ENCODE results near the gene MANEAL. TPM values are rescaled to one million over a fixed set of nuclear protein-coding genes. Genes with fewer than 3 reads are reported as not detected.

MANEAL gene
- total RNA-seq, 1 experiment from 2014 or later = 22.7 TPM

DNA sequence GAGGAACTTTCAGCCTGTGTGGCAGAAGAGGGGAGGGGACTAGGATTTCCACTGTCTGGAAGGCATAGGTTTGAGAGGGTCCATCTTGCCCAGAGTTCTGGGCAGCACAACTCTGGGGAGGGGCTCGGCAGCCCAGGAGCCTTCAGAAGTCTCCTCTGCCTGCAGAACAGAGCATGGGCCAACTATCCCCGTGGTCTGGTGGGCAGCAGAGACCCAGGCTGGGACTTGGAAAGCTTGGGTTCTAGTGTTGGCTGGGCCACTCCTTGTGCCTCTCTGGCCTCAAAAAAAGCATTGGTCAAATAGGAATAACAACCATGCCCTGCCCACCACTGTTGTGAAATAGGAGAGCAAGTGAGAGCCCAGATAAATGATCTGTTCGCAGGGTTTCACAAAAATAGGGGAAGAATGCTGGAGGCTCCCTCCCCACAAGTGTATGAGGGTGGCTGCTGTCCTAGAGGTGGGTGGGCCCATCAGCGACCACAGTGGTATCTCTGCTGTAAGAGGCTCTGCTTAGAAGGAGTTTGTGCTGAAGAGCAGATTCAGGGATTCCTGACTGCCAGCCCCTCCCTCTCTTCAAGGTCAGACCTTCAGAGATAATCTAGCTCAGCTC, 37.6 kb upstream of the MANEAL start:
- Histone ChIP-seq H3K4me1 (ENCODE audit: insufficient read depth, low read length) (no peaks in the 10 kb centered on the region; the same call in 1 of the 2 replicates), H3K9ac (ENCODE audit: extremely low read depth, insufficient read length, low read length) (no peak overlapping the region), H3K56ac (ENCODE audit: insufficient read length, low read depth, low read length) (no peak overlapping the region), H3K27me3 (ENCODE audit: insufficient read depth, low read length) (peaks cover 37% of the 10 kb centered on the region), H4K20me1 (ENCODE audit: control insufficient read depth, insufficient read depth, insufficient read length) (no peaks in the 10 kb centered on the region), H3K9me3 (ENCODE audit: control insufficient read depth, low read depth, low read length) (no peaks in the 10 kb centered on the region), H4K5ac (ENCODE audit: insufficient read length, low read depth, low read length) (no peak overlapping the region), H3K27ac (ENCODE audit: insufficient read length, low read depth, low read length) (no peak overlapping the region), H3T11ph (ENCODE audit: low read length) (no peak overlapping the region), H3K79me1 (ENCODE audit: insufficient read depth, low read depth, low read length, poor library complexity, severe bottlenecking) (no peaks in the 10 kb centered on the region), H2BK5ac (ENCODE audit: insufficient read length, low read length) (no peak overlapping the region), H2AFZ (ENCODE audit: low read length) (no peak overlapping the region), H3K4ac (ENCODE audit: low read depth, low read length) (no peak overlapping the region), H2BK15ac (ENCODE audit: low read depth, low read length) (no peak overlapping the region), H2BK120ac (ENCODE audit: low read depth, low read length, poor library complexity, severe bottlenecking) (no peak overlapping the region), H2BK20ac (ENCODE audit: low read depth, low read length, poor library complexity, severe bottlenecking) (no peak overlapping the region), H4K8ac (replicated peaks; ENCODE audit: insufficient read length, low read depth, low read length) (no peak overlapping the region), H3K23me2 (ENCODE audit: insufficient read length, low read depth, low read length, poor library complexity, severe bottlenecking) (no peaks in the 10 kb centered on the region), H3K18ac (ENCODE audit: insufficient read length, low read depth, low read length) (no peak overlapping the region), H3K14ac (ENCODE audit: insufficient read depth, low read length) (no peak overlapping the region), H3K79me2 (ENCODE audit: insufficient read depth, low read length) (no peaks in the 10 kb centered on the region), H2AK5ac (ENCODE audit: insufficient read length, low read length) (no peak overlapping the region), H3K4me2 (ENCODE audit: insufficient read depth, insufficient read length, low read length) (no peak overlapping the region), H2BK12ac (ENCODE audit: insufficient read length, low read depth, low read length) (no peak overlapping the region), H4K91ac (ENCODE audit: insufficient read length, low read depth, low read length) (no peak overlapping the region), H3K23ac (ENCODE audit: insufficient read length, low read depth, low read length) (no peak overlapping the region)
- no CpG with 5 or more reads among the region's 4 CpGs for whole genome bisulfite sequencing (ENCODE audit: extremely low coverage, insufficient read length, low lambda C conversion rate)
- peaks cover 0 to 2% of the 10 kb centered on the region in 2 experiments; a peak in 2 of 5 replicates for H3K9me3 Mint-ChIP-seq
- no peak overlapping the region for H3K27ac Mint-ChIP-seq
- H3K4me1 Mint-ChIP-seq = peaks cover 4 to 6% of the 10 kb centered on the region in 2 experiments; a peak in 2 of 4 replicates
- peaks cover 0 to 1% (median 0%) of the 10 kb centered on the region in 3 experiments; a peak in 1 of 7 replicates for H3K36me3 Mint-ChIP-seq (ENCODE audit: insufficient read depth in 1 of 3, low read depth in 3 of 3)
- no peak overlapping the region for H3K4me3 Mint-ChIP-seq
- no peak for DNase-seq
- TF ChIP-seq CTCF (conservative IDR thresholded peaks at IDR 0.05) = no peak
- peaks cover 15% of the 10 kb centered on the region for H3K27me3 Mint-ChIP-seq (ENCODE audit: low read depth)
